Stomach (tissue), 9 donors: ENCODE measurements around the gene CEP19. TPM values are rescaled to one million over a fixed set of nuclear protein-coding genes. Genes with fewer than 3 reads are reported as not detected.
A peak's percentile ranks its signal among the peaks of the same experiment; 100 is the strongest.

Experiments
- DNase-seq, 2 donors: peaks; one replicate each; pipeline versions ENCODE4 v3.0.0 to v3.0.0-alpha.2; 2013 to 2019
- H3K27ac ChIP-seq, 5 donors: fragments of 200-600 bp in 4 of 5; sonication (generic) in 4 of 5; one replicate each; pipeline ENCODE4 v1.5.1; 2013 to 2019; ENCODE audit warnings: mild to moderate bottlenecking in 1 of 5, moderate library complexity in 1 of 5
- H3K27me3 ChIP-seq, 3 donors: fragments of 200-600 bp; sonication (generic); one replicate each; pipeline ENCODE4 v1.5.1; 2017 to 2019; ENCODE audit warnings: mixed run types in 1 of 3
- H3K36me3 ChIP-seq, 4 donors: fragments of 200-600 bp; sonication (generic); 1 replicate in 3 of 4; 2 replicates in 1 of 4; pipeline ENCODE4 v1.5.1; 2016 to 2019
- H3K4me1 ChIP-seq, 4 donors: fragments of 200-600 bp; sonication (generic); one replicate each; pipeline ENCODE4 v1.5.1; 2016 to 2019
- H3K4me3 ChIP-seq, 4 donors: fragments of 200-600 bp; sonication (generic) in 3 of 4; one replicate each; pipeline ENCODE4 v1.5.1; 2016 to 2019; ENCODE audit warnings: mild to moderate bottlenecking in 1 of 4
- H3K9me3 ChIP-seq, 4 donors: fragments of 200-600 bp; sonication (generic); one replicate each; pipeline ENCODE4 v1.5.1; 2016 to 2019
- CTCF ChIP-seq, 7 experiments: fragments of 450-650 bp in 4 of 7; fragments of 200-600 bp in 3 of 7; sonication (generic) in 3 of 7; IDR thresholded peaks; one replicate each; pipeline ENCODE4 v1.5.1; 2016 to 2019; ENCODE audit warnings: antibody characterized with exemption in 7 of 7, control low read depth in 2 of 7, mild to moderate bottlenecking in 1 of 7
- EP300 ChIP-seq: sonication (generic); formaldehyde crosslinking; IDR thresholded peaks from one replicate; pipeline ENCODE4 v1.6.1; 2017; ENCODE audit warnings: antibody characterized with exemption
- POLR2A ChIP-seq, 4 donors: fragments of 450-650 bp; IDR thresholded peaks; one replicate each; pipeline ENCODE4 v1.6.1; 2016; ENCODE audit warnings: antibody characterized with exemption in 4 of 4, control low read depth in 2 of 4, mild to moderate bottlenecking in 1 of 4, moderate library complexity in 1 of 4
- POLR2AphosphoS5 ChIP-seq, 3 donors: sonication (generic); formaldehyde crosslinking; IDR thresholded peaks; one replicate each; pipeline ENCODE4 v1.6.1; 2016; ENCODE audit warnings: antibody characterized with exemption in 3 of 3
- WGBS, 5 donors: extraction: QIAGEN DNeasy Blood & Tissue Kit in 3 of 5; methylation state at CpG; one replicate each; pipeline versions ENCODE4 v1.1.5 to v1.1.7; 2013 to 2018; 5-methylcytosine and 5-hydroxymethylcytosine counted together
- intact Hi-C: fragments of 100-400 bp; cut with DNase I; formaldehyde crosslinking; loops from one replicate; pipeline ENCODE4 v1.15.1; 2023; ENCODE audit warnings: low total_unique reads
- polyA plus RNA-seq, 3 donors: library from polyadenylated mRNA; stranded (reverse); fragments of 200-250 nt; gene quantifications; one replicate each; pipeline ENCODE4 v1.2.3, GENCODE V29; 2013
- total RNA-seq, 5 donors: library from RNA; depleted of rRNA; stranded (reverse); fragments of >200 nt; gene quantifications; one replicate each; pipeline versions ENCODE4 v1.1.0 to v1.2.3, GENCODE V29; 2014 to 2016
- donor health status: healthy with polysubstance abuse.
- donor health status: Bipolar disorder and iron deficiency.
- donor health status: healthy.

CEP19 gene
- total and polyA plus RNA-seq, 8 donors = 0.18 to 3.1 (median 1.8) TPM; not detected in 3

GRCh38 chr3:196740481-196741248, 28.6 kb upstream of the CEP19 start:
- 0 to 1% (median 0%) methylated on average over 30 of the region's 30 CpGs for WGBS, 5 donors
- peaks cover 11 to 52% (median 33%) of the 10 kb centered on the region in 4 donors for H3K4me1 ChIP-seq
- no peaks in the 10 kb centered on the region for H3K36me3 ChIP-seq
- H3K27ac ChIP-seq = peak overlapping the region; percentile 91 to 99 (median 98)
- DNase-seq = peak in 1 of 2 donors; percentile 77
- intact Hi-C loops = no loop called here
- TF ChIP-seq POLR2AphosphoS5 (IDR thresholded peaks at IDR 0.05) = no peak
- TF ChIP-seq EP300 = no peak
- no peak for TF ChIP-seq CTCF (IDR thresholded peaks at IDR 0.05)
- no peak for TF ChIP-seq POLR2A (IDR thresholded peaks at IDR 0.05)
- H3K27me3 ChIP-seq = no peaks in the 10 kb centered on the region
- H3K4me3 ChIP-seq = peak overlapping the region; percentile 88 to 98 (median 92)
- no peaks in the 10 kb centered on the region for H3K9me3 ChIP-seq

- 0 to 2% (median 1%) methylated on average over 15 to 86 of the region's 86 CpGs for WGBS, 5 donors
- peaks cover 11 to 44% (median 30%) of the 10 kb centered on the region in 4 donors for H3K4me1 ChIP-seq
- DNase-seq = peak; percentile 94 to 96
Observed at GRCh38 chr3:196739671-196740480, 27.8 kb upstream of the CEP19 start, which contains the start of gene PAK2. Gene PAK2 (plus strand): TSS chr3:196739857. CDS start chr3:196782647, 42,790 bp downstream.

GRCh38 chr3:196737655-196738054, 25.6 kb upstream of the CEP19 start:
- intact Hi-C loops = no loop called here
- peaks cover 11 to 23% (median 19%) of the 10 kb centered on the region in 4 donors for H3K4me1 ChIP-seq
- no peaks in the 10 kb centered on the region for H3K9me3 ChIP-seq
- peaks cover 0 to 11% (median 7%) of the 10 kb centered on the region in 4 donors for H3K36me3 ChIP-seq
- 81 to 90% (median 86%) methylated on average over 6 of the region's 6 CpGs for WGBS, 5 donors
- no peak for DNase-seq
- no peak overlapping the region for H3K27ac ChIP-seq
- no peak overlapping the region for H3K4me3 ChIP-seq
- no peaks in the 10 kb centered on the region for H3K27me3 ChIP-seq
- TF ChIP-seq POLR2AphosphoS5 (IDR thresholded peaks at IDR 0.05) (no peak), POLR2A (IDR thresholded peaks at IDR 0.05) (no peak)

More at GRCh38 chr3:196739671-196740480, 27.8 kb upstream of the CEP19 start, which contains the start of gene PAK2:
- Histone ChIP-seq H3K4me3 (peak within 1 kb of the TSS; percentile 88 to 98 (median 92)), H3K27ac (peak within 1 kb of the TSS; percentile 91 to 99 (median 98)), H3K9me3 (no peaks in the 10 kb centered on the region), H3K27me3 (no peaks in the 10 kb centered on the region), H3K36me3 (no peaks in the 10 kb centered on the region)
- TF ChIP-seq CTCF (IDR thresholded peaks at IDR 0.05) = peak in 2 of 7 experiments; percentile 7 to 31
- no peak for TF ChIP-seq POLR2A (IDR thresholded peaks at IDR 0.05)
- peak; percentile 59 to 93 (median 90) for TF ChIP-seq POLR2AphosphoS5 (IDR thresholded peaks at IDR 0.05)
- TF ChIP-seq EP300 = no peak
- intact Hi-C loops = no loop called here

- Histone ChIP-seq H3K27me3 (no peaks in the 10 kb centered on the region), H3K4me1 (peaks cover 6 to 17% (median 13%) of the 10 kb centered on the region in 4 donors), H3K9me3 (no peaks in the 10 kb centered on the region), H3K36me3 (peaks cover 0 to 12% (median 8%) of the 10 kb centered on the region in 4 donors), H3K4me3 (no peak overlapping the region), H3K27ac (no peak overlapping the region)
- WGBS, 5 donors = 96 to 100% (median 98%) methylated on average over 4 of the region's 4 CpGs
- intact Hi-C loops = no loop called here
- TF ChIP-seq CTCF (IDR thresholded peaks at IDR 0.05) (no peak), POLR2AphosphoS5 (IDR thresholded peaks at IDR 0.05) (no peak), POLR2A (IDR thresholded peaks at IDR 0.05) (no peak), EP300 (no peak)
- DNase-seq = no peak
Observed at GRCh38 chr3:196736670-196737374, 24.8 kb upstream of the CEP19 start.
